GM10266 (cell line): ENCODE data around the gene BEND7.

Experiments
- DNase-seq: peaks from one replicate; pipeline ENCODE4 v3.0.0; 2012; ENCODE audit errors: extremely low spot score
- TF ChIP-seq, protein P1 (sequence below): IDR thresholded peaks from 2 replicates; pipeline ENCODE4 v1.5.1; 2012; ENCODE audit warnings: mild to moderate bottlenecking, low read depth; ENCODE audit not compliant: control insufficient read depth, insufficient read depth; ENCODE audit errors: missing control alignments

BEND7 gene

DNA sequence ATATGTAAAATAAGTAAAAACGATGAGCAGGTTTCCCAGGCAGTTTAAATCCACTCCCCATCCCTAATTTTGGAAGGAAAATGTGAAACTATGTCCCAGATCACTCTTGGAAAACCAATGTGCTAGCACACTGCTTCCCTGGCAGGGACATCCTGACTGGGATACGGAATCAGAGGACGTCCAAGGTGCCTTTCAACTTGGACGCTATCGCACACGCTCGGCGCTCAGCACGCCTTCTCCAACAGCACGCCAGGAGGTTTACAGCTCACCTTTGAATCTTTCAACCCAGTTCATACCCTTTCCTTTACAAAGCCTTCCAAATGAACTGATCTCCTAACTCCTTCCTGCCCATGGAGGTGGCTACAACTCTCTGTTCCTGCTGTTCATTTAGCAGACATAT, 47.1 kb downstream of the BEND7 start:
- no peak for DNase-seq

DNA sequence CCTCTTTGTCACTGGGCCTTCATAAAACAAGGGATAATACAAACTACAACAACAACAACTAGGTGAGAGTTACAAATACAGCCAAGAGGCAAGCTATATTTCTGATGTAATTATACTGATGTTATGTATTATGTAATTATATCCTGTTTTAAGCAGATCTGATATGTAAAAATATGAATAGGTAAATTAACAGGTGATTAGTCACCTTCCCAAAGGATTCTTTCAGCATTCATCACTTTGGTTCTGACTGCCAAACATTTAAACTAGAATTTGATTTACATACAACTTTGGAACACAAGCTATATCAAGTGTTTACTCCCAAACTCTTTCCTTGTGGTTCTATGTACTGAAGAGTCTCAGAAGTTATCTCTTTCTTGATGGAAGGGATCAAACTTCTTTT, 53.7 kb downstream of the BEND7 start:
- no peak for DNase-seq
- TF ChIP-seq, protein P1, sequence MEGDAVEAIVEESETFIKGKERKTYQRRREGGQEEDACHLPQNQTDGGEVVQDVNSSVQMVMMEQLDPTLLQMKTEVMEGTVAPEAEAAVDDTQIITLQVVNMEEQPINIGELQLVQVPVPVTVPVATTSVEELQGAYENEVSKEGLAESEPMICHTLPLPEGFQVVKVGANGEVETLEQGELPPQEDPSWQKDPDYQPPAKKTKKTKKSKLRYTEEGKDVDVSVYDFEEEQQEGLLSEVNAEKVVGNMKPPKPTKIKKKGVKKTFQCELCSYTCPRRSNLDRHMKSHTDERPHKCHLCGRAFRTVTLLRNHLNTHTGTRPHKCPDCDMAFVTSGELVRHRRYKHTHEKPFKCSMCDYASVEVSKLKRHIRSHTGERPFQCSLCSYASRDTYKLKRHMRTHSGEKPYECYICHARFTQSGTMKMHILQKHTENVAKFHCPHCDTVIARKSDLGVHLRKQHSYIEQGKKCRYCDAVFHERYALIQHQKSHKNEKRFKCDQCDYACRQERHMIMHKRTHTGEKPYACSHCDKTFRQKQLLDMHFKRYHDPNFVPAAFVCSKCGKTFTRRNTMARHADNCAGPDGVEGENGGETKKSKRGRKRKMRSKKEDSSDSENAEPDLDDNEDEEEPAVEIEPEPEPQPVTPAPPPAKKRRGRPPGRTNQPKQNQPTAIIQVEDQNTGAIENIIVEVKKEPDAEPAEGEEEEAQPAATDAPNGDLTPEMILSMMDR, result no peak

More for the DNA sequence above, 47.1 kb downstream of the BEND7 start:
- TF ChIP-seq, protein P1, result no peak

DNA sequence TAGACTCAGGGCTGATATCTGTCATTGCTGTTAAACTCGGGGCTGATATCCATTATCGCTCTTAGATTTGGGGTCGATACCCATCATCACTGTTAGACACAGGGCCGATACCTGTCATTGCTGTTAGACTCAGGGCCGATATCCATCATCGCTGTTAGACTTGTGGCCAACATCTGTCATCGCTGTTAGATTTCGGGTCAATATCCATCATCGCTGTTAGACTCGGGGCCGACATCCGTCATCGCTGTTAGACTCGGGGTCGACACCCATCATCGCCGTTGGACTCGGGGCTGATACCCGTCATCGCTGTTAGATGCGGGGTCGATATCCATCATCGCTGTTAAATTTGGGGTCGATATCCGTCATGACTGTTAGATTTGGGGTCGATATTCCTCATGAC, 54.8 kb downstream of the BEND7 start:
- TF ChIP-seq, protein P1, result no peak
- DNase-seq, result no peak

DNA sequence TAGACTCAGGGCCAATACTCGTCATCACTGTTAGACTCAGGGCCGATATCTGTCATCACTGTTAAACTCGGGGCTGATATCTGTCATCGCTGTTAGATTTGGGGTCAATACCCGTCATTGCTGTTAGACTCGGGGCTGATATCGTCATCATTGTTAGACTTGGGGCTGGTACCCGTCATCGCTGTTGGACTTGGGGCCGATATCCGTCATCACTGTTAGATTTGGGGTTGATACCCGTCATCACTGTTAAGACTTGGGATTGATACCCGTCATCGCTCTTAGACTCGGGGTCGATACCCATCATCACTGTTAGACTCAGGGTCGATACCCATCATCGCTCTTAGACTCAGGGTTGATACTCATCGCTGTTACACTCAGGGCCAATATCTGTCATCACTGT, 56.5 kb downstream of the BEND7 start:
- DNase-seq, result no peak
- TF ChIP-seq, protein P1, result no peak

DNA sequence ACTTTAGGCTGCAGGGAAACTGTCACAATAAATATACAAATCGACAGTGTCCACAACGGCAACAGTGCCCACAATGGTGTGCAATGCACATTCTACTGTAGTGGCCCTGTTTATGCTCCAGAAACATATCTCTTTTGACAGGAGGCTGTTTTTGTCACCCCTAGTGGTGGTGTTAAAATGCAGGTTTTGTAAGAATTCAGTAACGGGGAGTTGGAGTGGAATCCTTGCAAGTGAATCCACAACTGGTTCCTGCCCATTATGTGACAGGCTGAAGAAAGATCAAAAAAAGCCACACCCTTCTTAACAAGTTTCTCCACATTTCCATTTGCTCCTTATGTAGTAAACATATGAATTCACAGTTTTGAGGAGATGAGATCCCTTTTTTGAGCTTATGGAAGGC, 58.5 kb downstream of the BEND7 start:
- DNase-seq, result no peak
- TF ChIP-seq, protein P1, result no peak

DNA sequence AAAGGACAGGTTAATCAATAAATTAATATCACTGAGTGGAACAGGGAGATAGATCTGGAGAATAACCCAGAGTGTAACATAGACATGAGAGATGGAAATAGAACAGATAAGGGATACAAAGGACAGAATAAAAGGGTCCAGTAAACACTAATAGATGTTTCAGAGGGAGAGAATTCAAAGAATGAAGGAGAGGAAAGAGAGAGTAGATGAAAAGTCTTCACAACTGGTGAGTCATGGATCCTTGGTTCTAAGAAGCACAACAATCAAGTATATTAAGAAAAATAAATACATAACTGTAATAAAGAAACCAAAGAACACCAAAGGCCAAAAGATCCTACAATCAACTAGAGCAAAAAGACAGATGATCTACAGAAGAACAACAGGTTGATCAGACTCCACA, 66.3 kb downstream of the BEND7 start:
- no peak for DNase-seq
- TF ChIP-seq, protein P1, result no peak

DNA sequence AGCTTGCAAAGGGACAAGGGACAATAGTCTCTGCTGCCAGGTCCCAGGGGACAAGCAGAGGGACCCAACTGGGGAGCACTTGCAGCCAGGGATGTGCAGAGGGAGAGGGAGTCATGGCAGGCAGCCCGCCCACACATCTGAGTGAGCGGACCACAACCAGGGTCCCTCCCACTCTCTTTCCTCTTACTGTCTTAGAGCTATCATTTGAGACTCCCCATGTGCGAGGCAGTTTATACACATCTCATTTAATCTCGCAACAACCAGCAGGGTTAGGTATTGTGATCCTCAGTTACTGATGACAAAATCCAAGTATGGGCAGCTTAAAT, 70.2 kb downstream of the BEND7 start:
- DNase-seq, result no peak
- TF ChIP-seq, protein P1, result no peak
